Central memory CD8-positive, alpha-beta T cell (primary cell): ENCODE results near the gene POLDIP3.

Experiments used
- ATAC-seq: fragments of 150-1000 bp; cut with Tn5 transposase; replicated peaks from 2 replicates; pipeline ENCODE4 v1.10.0; 2022; ENCODE audit warnings: mild to moderate bottlenecking, moderate FRiP score, moderate number of reproducible peaks; ENCODE audit not compliant: poor library complexity, severe bottlenecking; ENCODE audit errors: extremely low read depth
- DNase-seq, 2 donors: peaks; one replicate each; pipeline ENCODE4 v3.0.0; 2021; ENCODE audit warnings: low spot score in 2 of 2
- H3K27ac Mint-ChIP-seq: one replicate; pipeline ENCODE4 v1.8.0; 2022; ENCODE audit warnings: low read depth, mild to moderate bottlenecking, moderate library complexity, mixed read lengths
- H3K27me3 Mint-ChIP-seq: one replicate; pipeline ENCODE4 v1.8.0; 2022; ENCODE audit warnings: mixed read lengths
- H3K36me3 Mint-ChIP-seq: one replicate; pipeline ENCODE4 v1.8.0; 2022; ENCODE audit warnings: mild to moderate bottlenecking, moderate library complexity, mixed read lengths; ENCODE audit not compliant: insufficient read depth
- H3K4me1 Mint-ChIP-seq: one replicate; pipeline ENCODE4 v1.8.0; 2022; ENCODE audit warnings: mixed read lengths
- H3K4me3 Mint-ChIP-seq: one replicate; pipeline ENCODE4 v1.8.0; 2022; ENCODE audit warnings: mild to moderate bottlenecking, moderate library complexity, mixed read lengths
- H3K9me3 Mint-ChIP-seq: one replicate; pipeline ENCODE4 v1.8.0; 2022; ENCODE audit warnings: mixed read lengths

The POLDIP3 gene

DNA sequence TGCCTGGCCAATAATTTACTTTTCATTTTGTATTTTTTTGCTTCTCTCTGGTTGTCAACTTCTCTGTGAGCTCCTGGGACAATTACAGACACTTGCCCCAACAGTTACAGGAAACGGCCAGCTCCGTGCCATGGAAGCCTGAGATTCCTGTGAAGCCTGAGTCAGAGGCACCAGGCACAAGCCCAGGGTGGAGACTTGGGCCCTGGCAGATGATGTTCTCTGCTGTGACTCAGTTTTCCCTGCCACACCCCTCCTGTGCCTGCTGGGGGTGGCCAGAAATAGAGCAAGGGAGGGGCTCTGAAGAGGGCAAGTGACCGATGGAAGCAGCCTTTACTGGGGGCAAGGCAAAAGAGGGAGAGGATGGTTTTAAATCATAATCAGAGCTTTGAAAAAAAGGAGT is 20.8 kb upstream of the POLDIP3 start:
- Mint-ChIP-seq H3K4me3 (no peak overlapping the region), H3K27ac (no peak overlapping the region), H3K9me3 (no peaks in the 10 kb centered on the region), H3K4me1 (peaks cover 6% of the 10 kb centered on the region), H3K27me3 (no peaks in the 10 kb centered on the region), H3K36me3 (peaks cover 25% of the 10 kb centered on the region)
- DNase-seq (no peak), ATAC-seq (no peak)

DNA sequence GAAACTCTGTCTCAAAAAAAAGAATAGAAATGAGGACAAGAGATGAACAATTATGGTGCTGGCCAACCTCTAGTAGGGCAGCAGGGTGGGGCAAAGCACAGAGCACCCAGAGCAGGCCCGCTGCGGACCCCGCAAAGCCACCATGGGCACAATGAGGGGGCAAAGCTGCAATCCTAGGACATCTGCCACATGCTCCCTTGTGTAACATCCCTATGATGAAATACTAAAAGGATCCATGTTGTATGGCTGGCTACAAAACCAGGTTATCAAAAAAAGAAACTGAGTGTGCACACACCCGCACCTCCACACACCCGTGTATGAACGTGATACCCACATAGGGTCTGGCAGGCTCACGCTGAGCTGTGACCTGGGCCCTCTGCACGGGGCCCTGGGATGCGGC is 18.3 kb upstream of the POLDIP3 start:
- Mint-ChIP-seq H3K27me3 (no peaks in the 10 kb centered on the region), H3K27ac (no peak overlapping the region), H3K4me3 (no peak overlapping the region), H3K9me3 (no peaks in the 10 kb centered on the region), H3K36me3 (peaks cover 29% of the 10 kb centered on the region), H3K4me1 (peaks cover 6% of the 10 kb centered on the region)
- ATAC-seq (no peak), DNase-seq (no peak)

DNA sequence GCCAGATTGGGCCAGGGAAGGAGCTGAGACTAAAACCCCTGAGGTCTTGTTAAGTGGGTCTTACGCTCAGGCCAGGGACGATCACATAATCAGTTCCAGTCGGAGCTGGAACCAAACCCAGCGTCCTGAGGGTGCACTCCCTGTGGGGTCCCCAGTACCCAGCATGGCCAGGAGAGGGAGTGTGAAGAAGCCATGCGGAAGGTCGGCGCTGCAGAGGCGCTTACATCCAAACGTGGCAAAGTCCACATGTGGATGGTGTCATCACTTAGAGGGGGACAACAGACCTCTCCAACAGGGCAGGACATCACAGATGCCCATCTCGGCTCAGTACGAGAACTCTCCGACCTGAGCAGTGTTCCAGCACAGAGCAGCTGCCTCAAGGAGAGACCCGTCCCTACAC is 17.4 kb upstream of the POLDIP3 start:
- Mint-ChIP-seq H3K36me3 (peaks cover 32% of the 10 kb centered on the region), H3K4me3 (no peak overlapping the region)
- ATAC-seq, result no peak

DNA sequence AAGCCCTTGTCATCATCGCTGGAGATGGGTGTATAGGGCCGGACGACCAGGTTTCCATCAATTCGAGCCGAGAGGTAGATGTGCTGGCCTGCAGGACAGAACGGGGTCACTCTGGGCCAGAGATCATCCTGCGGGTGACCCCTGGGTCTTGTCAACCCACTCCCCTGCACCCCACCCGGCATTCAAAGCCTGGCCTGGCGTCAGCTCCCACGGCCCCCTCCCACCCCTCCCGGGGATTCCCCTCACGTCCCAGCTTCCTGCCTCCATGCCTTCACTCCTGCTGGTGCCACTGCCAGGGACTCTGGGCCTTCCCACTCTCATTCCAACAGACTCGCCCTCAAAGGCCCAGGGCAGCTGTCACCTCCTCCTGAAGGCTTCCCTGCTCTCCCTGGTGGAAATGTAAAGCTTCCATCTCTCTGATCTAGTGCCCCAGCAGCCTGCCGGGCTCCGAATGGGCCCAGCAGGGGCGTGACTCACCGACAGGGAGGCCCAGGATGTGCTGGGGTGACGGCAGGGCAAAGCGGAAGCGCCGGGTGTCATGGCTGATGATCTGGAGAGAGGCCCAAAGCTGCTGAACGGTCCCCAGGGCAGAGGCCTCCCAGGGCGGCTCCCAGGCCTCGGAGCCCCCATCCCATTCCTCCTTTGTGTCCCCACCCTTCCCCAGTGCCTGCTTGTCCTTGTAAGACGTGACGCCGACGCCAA is 16.4 kb upstream of the POLDIP3 start:
- no peaks in the 10 kb centered on the region for H3K27me3 Mint-ChIP-seq
- H3K27ac Mint-ChIP-seq, result peak overlapping the region; percentile 74
- H3K4me1 Mint-ChIP-seq, result no peaks in the 10 kb centered on the region
- H3K36me3 Mint-ChIP-seq, result peaks cover 33% of the 10 kb centered on the region
- H3K9me3 Mint-ChIP-seq, result no peaks in the 10 kb centered on the region
- DNase-seq, result no peak
- H3K4me3 Mint-ChIP-seq, result no peak overlapping the region
- ATAC-seq, result no peak

More for the DNA sequence above, 17.4 kb upstream of the POLDIP3 start:
- H3K9me3 Mint-ChIP-seq, result no peaks in the 10 kb centered on the region
- no peak overlapping the region for H3K27ac Mint-ChIP-seq
- H3K27me3 Mint-ChIP-seq, result no peaks in the 10 kb centered on the region
- no peak for DNase-seq
- peaks cover 1% of the 10 kb centered on the region for H3K4me1 Mint-ChIP-seq

DNA sequence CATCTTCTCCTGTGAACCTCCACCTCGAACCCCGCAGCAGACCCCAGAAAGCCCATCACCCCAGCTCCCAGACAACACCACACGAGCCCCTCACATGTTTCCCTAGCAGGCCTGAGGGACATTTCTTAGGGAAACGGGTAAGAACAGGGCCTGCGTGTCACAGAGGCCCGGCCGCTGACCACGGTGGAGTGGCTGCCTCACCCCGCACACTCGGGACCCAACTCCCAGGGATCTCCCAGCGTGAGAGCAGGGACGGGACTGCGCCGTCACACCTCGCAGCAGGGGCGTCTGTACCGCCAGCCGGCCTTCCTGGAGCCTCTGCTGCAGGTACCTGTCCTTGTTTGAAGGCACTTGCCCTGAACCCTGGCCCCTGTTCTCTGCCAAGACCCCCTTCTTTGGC is 15.5 kb upstream of the POLDIP3 start:
- H3K27me3 Mint-ChIP-seq, result no peaks in the 10 kb centered on the region
- no peak for ATAC-seq
- no peak for DNase-seq
- H3K9me3 Mint-ChIP-seq, result no peaks in the 10 kb centered on the region
- no peak overlapping the region for H3K4me3 Mint-ChIP-seq
- H3K4me1 Mint-ChIP-seq, result no peaks in the 10 kb centered on the region
- no peak overlapping the region for H3K27ac Mint-ChIP-seq
- peaks cover 28% of the 10 kb centered on the region for H3K36me3 Mint-ChIP-seq

DNA sequence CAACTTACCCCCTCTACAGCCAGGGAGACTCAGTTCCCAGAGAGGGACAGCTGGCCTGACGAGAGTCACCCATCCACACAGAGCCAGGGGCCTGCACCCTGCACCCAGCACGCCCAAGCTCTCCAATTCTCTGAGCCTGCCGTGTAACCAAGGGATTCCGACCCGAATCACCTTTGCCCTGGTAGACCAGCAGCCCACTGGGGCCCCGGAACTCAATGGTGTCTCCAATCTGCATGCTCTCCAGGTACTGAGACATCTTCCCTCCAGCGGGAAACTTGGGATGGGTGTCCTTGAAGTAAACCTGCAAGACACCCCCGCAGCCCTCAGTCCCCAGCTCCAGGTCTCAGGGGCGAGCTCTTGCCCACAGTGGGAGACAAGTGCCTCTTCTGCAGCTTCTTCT is 13.3 kb upstream of the POLDIP3 start:
- Mint-ChIP-seq H3K36me3 (peaks cover 24% of the 10 kb centered on the region), H3K4me1 (no peaks in the 10 kb centered on the region), H3K4me3 (no peak overlapping the region), H3K9me3 (no peaks in the 10 kb centered on the region), H3K27ac (no peak overlapping the region), H3K27me3 (no peaks in the 10 kb centered on the region)
- ATAC-seq (no peak), DNase-seq (no peak)

DNA sequence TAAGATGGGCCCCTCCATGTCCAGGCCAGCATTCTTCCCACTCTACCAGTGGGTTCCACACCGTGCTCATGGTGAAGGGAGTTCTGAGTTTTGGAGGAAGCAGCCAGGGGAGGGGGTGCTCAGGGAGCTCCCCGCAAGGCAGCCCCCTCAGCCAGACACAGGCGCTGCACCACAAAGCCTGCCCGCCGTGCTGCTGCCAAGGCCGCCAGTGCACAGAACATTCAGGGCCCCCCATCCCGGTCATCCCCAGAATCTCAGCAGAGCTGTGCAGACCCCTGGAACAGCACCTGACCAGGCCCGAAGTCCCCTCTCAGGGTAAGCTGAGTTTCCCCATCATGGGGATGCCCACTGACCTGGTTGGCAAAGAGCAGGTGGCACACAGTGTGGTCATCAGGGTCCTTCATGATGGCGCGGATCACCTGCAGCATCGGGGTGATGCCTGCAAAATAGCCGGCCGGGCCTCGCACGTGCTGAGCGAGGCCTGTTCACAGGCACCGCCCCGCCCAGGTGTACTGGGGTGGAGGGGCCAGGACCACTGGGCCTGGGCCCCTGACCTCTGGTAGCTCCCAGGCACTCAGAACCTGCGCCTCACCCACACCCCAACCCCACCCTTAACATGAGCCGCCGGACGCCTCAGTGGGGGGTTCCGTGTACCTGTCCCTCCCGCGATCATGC is 12.4 kb upstream of the POLDIP3 start:
- no peak overlapping the region for H3K27ac Mint-ChIP-seq
- H3K4me3 Mint-ChIP-seq, result no peak overlapping the region
- ATAC-seq (no peak), DNase-seq (no peak)
- H3K4me1 Mint-ChIP-seq, result no peaks in the 10 kb centered on the region
- no peaks in the 10 kb centered on the region for H3K9me3 Mint-ChIP-seq
- H3K36me3 Mint-ChIP-seq, result peaks cover 20% of the 10 kb centered on the region
- H3K27me3 Mint-ChIP-seq, result no peaks in the 10 kb centered on the region

DNA sequence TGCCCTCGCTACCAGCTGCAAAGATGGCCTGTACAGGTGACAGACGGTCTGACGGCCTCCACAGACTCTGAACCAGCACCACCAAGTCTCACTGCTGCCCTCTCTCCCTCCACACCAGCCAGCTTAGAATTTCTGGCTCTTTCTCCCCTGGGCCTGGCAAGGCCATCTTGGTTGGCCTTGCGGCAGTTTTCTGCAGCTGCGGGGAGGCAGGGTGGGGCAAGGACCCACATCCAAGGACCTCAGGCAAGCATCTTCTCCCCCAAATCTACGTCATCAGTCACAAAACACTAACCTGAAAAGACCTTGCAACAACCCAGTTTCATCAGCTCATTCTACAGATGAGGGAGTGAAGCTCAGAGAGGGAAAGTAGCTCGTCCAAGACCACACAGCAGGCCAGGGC is 11.7 kb upstream of the POLDIP3 start:
- DNase-seq (no peak), ATAC-seq (no peak)
- H3K4me1 Mint-ChIP-seq, result peaks cover 4% of the 10 kb centered on the region
- no peaks in the 10 kb centered on the region for H3K9me3 Mint-ChIP-seq
- H3K27ac Mint-ChIP-seq, result no peak overlapping the region
- H3K27me3 Mint-ChIP-seq, result no peaks in the 10 kb centered on the region
- H3K36me3 Mint-ChIP-seq, result peaks cover 20% of the 10 kb centered on the region
- no peak overlapping the region for H3K4me3 Mint-ChIP-seq

DNA sequence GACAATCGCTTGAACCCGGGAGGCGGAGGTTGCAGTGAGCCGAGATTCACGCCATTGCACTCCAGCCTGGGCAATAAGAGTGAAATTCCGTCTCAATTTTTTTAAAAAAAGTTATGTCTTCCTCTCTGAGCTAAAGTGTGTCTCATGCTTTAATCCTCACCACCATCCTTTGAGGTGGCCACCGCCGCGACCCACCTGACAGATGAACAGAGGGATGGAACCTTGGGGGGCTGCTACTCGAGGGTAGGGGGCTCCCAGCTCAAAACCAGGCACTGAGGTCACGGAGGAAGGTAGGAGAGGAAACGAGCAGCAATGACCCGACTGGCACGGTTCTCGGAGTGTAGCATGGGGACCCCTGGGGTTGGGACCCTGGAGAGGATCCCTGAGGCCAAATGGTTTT is 10.7 kb upstream of the POLDIP3 start:
- DNase-seq (no peak), ATAC-seq (no peak)
- no peak overlapping the region for H3K27ac Mint-ChIP-seq
- peaks cover 6% of the 10 kb centered on the region for H3K4me1 Mint-ChIP-seq
- H3K4me3 Mint-ChIP-seq, result no peak overlapping the region
- H3K36me3 Mint-ChIP-seq, result peaks cover 20% of the 10 kb centered on the region
- H3K27me3 Mint-ChIP-seq, result no peaks in the 10 kb centered on the region
- no peaks in the 10 kb centered on the region for H3K9me3 Mint-ChIP-seq

DNA sequence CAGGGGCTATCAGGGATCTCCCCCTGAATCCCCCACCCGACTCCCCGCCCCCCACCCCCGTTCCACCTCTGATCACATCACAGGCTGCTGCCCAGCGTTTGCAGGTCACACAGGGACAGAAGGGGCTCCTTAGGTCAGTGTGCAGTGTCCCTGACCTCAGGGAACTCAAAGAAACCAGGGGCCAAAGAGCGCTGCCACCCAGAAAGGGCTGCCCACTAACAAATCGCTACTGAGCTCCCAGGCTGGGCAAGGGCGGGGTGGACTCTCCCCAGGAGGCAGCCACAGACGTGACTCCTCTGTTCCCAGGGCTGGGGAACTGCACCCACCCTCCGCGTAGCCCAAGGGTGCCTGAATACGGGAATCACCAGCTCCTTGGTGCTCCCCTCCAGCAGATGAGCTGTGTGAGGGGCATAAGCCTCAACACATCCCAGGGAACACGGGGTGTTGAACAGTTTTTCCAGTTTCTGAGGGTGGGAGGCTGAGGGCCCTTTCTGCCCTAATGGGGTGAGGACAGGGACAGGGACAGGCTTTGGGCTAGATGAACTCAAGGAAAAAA is 9.9 kb upstream of the POLDIP3 start:
- Mint-ChIP-seq H3K4me1 (peaks cover 6% of the 10 kb centered on the region), H3K27ac (no peak overlapping the region), H3K9me3 (no peaks in the 10 kb centered on the region), H3K27me3 (no peaks in the 10 kb centered on the region), H3K36me3 (peaks cover 23% of the 10 kb centered on the region), H3K4me3 (no peak overlapping the region)
- ATAC-seq, result no peak
- DNase-seq, result no peak

DNA sequence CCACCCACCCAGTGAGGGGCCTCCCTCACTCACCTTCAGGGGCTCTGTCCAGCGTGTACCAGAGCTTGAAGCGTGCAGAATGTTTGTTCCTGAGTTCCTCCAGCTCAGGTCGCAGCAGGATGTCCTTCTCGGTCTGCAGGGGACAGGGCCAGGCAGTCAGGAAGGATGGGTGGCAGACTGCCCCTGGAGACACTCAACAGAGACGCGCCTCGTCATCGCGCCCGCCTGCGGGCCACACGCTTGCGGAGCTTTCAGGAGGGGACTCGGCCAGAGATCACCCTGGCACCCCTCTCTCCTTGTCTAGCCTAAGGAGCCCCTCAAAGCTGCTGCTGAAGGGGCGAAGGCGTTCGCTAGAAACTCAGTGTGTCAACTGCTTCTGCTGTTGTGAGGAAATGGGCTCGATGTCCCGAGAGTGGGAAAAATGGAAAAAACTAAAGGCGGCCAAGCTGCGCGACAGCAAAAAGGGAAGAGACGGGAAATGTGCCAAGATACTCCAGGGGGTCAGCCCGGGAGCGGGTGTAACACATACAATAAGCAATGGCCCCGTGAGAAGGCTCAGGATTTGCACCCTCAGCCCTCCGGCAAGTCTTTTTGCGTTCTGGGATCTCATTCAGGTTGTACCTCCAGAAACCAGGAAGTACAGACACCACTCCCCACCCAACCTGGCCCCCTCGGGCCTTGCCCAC is 9.2 kb upstream of the POLDIP3 start:
- H3K27me3 Mint-ChIP-seq, result no peaks in the 10 kb centered on the region
- peaks cover 6% of the 10 kb centered on the region for H3K4me1 Mint-ChIP-seq
- H3K9me3 Mint-ChIP-seq, result no peaks in the 10 kb centered on the region
- H3K4me3 Mint-ChIP-seq, result no peak overlapping the region
- no peak for ATAC-seq
- no peak for DNase-seq
- H3K27ac Mint-ChIP-seq, result no peak overlapping the region
- H3K36me3 Mint-ChIP-seq, result peaks cover 26% of the 10 kb centered on the region

DNA sequence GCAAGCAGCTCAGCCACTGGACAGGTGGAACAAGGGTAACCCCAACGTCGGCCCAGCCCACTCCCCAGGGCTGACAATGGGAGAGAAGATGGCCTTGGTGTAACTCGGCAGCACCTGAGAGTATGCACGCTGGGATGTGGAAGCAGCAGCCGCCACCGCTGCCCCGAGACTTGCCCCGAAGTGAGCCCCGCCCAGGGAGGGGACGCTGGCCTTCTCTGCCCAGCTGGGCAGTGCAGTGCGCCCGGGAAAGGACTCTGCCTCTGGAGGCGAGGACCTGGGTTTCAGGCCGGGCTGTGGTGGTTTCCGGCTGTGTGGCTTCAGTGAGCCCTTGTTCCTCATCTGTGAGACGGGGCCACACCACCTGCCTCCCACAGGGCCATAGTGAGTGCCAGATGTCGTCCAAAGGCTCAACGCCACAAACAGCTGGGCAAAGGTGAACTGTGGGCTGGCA is 8.6 kb upstream of the POLDIP3 start:
- Mint-ChIP-seq H3K9me3 (no peaks in the 10 kb centered on the region), H3K27ac (no peak overlapping the region), H3K4me3 (no peak overlapping the region), H3K4me1 (peaks cover 6% of the 10 kb centered on the region), H3K27me3 (no peaks in the 10 kb centered on the region), H3K36me3 (peaks cover 26% of the 10 kb centered on the region)
- DNase-seq (no peak), ATAC-seq (peak; percentile 12)
